Ammon's horn (tissue), 1 donor: ENCODE results near the gene TRIM69.
"Not testable (repeated sequence)": the region's sequence is repeated elsewhere in the genome, so short reads cannot be mapped to it uniquely, and the experiment has no call there.

Experiments
- DNase-seq: peaks from one replicate; pipeline ENCODE4 v3.0.0-alpha.2; 2016; ENCODE audit warnings: low spot score

Gene TRIM69

DNA sequence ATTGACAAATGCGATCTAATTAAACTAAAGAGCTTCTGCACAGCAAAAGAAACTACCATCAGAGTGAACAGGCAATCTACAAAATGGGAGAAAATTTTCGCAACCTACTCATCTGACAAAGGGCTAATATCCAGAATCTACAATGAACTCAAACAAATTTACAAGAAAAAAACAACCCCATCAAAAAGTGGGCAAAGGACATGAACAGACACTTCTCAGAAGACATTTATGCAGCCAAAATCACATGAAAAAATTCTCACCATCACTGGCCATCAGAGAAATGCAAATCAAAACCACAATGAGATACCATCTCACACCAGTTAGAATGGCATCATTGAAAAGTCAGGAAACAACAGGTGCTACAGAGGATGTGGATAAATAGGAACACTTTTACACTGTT is 7.1 kb downstream of the TRIM69 start:
- DNase-seq: not testable (repeated sequence)

DNA sequence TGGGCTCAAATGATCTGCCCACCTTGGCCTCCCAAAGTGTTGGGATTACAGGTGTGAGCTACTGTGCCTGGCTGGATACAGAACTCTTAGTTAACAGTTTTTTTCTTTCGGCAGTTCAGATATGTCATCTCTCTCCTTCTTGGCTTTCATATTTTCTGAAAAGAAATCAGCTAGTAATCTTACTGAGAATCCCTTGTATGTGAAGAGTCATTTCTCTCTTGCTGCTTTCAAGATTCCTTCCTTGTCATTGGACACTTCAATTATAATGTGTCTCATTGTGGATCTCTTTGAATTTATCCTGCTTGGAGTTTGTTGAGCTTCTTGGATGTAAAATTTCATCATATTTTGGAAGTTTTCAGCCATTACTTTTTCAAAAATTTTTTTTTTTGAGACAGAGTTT is 17.0 kb downstream of the TRIM69 start:
- no peak for DNase-seq

DNA sequence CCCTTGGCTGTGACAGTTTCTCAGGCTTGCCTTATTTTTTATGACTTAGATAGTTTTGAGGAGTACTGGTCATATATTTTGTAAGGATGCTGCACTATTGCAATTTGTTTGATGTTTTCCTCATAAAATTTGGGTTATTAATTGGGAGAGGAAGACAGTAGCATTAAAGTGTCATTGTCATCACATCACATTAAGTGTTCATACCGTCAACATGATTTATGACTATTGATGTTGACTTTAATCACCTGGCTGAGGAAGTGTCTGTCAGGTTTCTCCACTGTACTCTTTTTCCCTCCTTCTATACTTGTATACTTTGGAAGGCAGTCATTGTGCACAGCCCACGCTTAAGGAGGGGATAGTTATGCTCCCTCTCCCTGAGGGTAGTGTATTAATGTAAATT is 26.9 kb downstream of the TRIM69 start:
- no peak for DNase-seq

DNA sequence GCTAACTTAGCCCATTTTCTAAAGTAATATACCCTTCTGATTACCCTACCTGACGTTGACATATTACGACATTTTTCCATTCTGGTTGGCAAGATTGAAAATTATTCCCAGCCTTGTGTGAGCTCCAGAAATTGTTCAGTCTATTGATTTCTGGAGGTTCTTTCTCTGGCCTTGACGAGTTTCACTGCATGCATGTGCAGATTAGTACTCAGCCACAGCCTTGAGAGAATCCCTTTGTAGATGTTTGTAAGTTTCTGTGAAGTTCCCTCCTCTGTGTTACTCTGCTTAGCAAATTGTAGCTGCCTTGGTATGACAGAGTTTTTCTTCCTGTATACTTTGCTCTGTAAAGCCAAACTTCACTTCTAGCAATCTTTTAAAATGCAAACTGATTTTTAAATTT is 27.5 kb downstream of the TRIM69 start:
- no peak for DNase-seq

DNA sequence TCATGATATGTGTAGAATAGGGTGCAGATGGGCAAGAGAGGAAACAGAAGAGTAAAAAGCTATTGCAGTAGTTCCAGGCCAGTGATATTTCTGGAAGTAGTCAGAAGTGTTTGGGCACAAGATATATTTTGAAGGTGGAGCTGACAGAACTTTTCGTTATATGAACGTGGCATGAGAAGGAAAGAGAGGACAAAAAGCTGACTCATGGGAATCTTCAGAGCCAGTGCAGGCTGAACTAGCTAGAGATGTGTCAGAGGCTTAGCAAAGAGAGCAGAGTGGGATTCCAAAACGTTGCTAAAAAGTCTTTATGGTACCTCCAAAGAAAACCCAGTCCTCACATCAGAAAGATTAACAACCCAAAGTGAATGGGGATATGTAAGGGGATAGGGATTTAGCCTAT is 28.7 kb downstream of the TRIM69 start:
- DNase-seq: no peak

DNA sequence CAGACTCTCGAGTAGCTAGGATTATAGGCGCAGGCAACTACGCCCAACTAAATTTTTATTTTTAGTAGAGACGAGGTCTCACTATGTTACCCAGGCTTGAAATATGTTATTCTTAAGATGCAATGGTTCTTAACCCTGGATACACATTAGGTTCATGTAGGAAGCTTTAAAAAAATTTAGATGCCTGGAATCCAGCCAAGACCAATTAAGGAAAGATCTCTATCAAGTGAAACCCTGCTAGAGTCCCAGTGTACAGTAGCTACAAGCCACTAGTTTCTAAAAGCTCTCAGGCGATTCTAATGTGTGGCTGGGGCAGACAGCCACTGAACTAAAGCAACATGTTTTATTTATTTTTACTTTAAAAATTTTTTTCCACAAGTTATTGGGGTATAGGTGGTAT is 33.2 kb downstream of the TRIM69 start:
- no peak for DNase-seq

DNA sequence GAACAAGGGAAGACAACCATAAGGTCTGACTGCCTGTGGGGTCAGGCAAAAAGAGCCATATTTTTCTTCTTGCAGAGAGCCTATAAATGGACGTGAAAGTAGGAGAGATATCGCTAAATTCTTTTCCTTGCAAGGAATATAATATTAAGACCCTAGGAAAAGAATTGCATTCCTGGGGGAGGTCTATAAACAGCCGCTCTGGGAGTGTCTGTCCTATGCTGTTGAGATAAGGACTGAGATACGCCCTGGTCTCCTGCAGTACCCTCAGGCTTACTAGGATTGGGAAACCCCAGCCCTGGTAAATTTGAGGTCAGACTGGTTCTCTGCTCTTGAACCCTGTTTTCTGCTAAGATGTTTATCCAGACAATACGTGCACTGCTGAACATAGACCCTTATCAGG is 34.4 kb downstream of the TRIM69 start:
- DNase-seq: not testable (repeated sequence)

DNA sequence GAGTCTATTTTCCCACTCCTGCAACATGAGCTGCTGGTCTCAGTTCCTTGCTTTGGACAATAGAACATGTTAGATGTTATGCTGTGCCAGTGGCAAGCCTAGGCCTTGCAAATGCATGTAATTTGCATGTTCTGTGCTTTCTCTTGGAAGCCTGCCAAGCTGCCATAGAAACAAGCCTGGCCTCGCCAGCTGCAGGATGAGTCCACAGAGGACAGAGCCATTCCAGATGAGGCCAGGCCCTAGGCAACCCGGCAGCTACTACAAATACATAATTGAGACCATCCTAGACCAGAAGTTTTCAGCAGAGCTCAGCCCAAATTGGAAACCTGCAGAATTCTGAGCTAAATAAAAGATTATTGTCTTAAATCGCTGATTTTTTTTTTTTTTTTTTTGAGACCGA is 39.6 kb downstream of the TRIM69 start:
- DNase-seq: peak; percentile 77

DNA sequence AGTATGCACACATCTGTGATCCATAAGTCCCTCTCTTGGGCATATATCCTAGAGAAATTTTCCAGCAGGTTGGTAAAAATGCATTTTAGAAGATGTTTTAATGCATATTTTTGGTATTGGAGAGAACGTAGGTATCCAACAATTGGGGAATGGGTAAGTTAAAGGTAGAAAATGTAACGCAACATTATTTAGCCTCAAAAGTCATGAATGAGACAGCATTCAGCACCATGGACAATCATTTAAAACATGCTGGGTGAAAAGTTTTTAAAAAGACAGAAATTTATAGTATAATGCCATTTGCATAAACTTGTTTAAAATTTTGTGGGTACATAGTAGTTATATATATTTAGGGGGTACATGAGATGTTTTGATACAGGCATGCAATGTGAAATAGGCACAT is 43.4 kb downstream of the TRIM69 start:
- DNase-seq: no peak

DNA sequence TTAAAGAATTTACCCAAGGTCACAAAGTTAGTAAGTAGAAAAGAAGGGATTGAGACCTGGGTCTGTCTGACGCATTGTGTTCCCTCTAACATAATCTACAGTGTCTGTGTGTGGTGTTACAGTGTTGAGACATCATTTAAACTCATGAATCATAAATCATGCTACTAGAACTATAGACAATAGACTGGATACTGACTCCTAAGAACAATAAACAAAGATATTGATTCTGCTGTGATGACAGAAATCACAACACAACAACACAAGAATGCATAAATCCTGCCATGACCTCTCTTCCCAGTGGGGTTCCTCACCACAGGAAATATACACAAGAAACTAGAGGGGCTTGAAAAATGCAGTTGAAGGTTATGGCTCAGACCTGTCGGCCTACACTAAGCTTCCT is 44.3 kb downstream of the TRIM69 start:
- no peak for DNase-seq

DNA sequence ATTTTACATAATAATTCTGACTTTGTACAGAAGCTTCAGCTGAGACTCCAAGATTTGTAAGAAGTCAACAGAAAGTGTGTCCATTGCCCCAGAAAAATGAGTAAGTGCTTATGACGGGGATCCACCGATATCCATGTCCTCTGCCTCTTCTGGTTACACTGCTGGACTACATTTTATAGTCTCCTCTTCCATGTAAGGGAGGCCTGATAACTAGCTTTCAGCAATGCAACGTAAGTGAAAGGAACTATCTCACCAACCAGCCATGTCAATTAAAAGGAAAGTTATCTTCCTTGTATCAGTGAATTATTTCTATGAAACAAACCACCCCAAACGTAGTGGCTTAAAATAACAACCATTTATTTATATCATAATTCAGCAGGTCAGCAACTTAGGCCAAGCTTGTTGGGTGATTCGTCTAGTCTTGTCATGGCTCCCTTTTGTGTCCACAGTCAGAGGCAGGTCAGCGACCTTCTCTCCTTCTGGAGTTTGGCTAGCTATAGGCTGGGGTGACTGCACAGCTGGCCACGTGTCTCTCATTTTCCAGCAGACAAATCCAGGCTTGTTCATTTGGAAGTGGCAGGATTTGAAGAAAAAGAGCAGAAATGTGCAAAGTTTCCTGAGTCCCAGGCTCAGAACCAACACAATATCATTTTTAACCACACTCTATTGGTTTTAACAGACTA is 44.9 kb downstream of the TRIM69 start:
- DNase-seq: no peak

DNA sequence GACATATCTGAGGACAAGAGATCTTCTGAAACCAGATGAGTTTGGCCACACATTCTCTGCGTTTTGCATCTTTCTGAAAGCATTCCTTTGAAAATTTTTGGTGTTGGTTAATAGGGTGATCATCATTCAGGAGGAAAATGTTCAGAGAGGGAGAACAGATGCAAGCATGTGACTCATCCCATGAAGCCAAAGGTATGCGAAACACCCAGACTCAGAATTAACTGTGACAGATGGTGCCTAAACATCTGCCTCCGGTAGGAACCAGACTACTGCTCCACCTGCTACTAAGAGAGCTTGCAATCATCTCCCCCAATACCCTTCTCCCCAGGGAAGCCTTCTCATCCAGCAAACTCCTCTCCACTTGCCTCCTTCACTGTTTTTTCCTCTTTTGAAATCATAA is 46.2 kb downstream of the TRIM69 start:
- no peak for DNase-seq

DNA sequence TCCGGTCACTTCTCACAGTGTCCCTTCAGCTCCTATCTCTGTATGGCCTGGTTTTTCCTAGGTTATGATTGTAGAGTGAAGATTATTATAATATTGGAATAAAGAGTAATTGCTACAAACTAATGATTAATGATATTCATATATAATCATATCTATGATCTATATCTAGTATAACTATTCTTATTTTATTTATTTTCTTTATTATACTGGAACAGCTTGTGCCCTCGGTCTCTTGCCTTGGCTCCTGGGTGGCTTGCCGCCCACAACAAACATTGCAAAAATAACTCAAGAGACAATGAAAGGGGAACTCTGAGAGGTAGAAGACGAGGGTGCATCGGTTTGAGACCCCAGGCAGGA is 48.6 kb downstream of the TRIM69 start:
- DNase-seq: not testable (repeated sequence)

DNA sequence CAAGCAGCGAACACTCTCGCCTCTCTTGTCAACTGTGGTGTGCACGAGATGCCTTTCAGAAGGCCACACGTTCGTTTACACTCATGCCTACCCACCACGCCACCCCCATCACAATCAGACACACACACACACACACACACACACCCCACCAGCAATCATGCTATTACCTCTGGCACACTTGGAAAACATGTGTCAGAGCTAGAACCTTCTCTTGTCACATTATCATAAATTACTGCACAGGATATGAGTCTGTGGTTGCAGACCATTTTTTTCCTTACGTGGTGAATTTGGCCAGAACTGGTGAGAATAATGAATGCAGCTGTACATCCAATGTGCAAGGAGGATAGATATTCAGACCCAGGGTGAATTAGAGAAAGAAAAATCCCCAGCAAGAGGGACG is 52.4 kb downstream of the TRIM69 start:
- DNase-seq: no peak

DNA sequence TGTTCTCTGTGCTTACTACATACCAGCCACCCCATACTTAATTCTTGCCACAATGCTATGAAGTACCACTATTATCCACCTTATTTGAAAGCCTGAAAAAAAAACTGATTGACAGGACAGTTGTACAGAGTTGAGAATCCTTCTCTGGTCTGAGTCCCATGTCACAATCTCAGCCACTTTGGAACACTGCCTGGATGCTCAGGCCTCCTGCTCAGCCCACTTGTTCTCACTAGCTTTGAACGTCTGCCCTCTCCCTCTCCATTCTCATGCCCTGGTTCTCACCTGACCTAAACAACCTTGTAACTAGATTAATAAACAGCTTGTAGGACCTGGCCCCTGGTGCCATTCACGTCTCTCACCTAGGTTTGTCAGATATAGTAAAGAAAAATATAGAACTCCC is 53.9 kb downstream of the TRIM69 start:
- no peak for DNase-seq

DNA sequence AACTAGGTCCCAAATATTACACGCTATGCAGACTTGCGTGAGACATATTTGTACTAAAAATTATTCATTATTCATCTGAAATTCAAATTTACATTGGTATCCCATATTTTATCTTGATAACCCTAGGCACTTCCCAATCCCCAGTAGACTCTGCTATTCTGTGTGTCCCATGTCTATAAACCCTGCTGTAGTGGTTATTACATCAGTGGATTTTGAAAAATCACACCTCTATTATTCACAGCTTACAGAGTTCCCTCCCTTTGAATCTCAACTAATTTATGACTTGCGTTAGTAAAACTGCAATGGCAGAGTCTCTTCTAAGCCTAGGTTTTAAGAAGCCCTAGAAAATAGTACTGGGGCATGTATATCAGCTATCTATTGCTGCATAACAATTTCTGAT is 54.3 kb downstream of the TRIM69 start:
- DNase-seq: no peak

DNA sequence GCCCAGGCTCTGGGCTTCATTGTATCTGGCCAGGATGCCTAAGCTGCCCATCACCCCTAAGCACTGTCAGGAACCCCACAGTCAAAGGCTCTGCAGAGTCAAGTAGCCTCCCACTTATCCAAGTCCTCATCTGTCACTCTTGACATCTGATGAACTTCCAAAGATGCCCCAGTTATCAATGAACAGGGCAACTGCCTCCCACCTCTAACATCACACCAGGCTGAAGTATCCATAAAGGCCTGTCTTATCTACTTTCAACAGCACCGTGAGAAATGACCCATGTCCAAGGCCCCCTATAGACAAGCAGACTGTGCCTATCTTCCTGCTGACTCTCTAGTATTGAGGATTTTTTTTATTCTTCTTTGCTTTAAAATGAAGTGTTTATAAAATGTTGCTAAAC is 56.4 kb downstream of the TRIM69 start:
- DNase-seq: no peak

DNA sequence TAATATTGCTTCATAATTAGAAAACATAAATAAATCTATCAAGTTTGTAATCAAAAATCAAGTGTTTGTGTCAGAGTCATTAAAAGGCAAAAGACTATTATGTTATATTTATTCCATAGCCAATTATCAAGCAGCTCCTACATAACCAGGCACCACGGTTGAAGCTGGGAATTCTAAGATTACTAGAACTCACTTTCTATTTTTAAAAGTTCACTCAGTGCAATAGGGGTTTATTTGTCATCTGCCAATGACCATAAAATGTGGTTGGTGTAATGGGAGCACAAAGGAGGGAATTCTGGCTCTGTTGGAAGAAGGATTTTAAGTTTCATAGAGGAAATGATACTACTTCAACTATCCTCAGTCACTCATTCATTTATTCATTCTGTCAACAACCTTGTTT is 57.7 kb downstream of the TRIM69 start:
- DNase-seq: no peak

DNA sequence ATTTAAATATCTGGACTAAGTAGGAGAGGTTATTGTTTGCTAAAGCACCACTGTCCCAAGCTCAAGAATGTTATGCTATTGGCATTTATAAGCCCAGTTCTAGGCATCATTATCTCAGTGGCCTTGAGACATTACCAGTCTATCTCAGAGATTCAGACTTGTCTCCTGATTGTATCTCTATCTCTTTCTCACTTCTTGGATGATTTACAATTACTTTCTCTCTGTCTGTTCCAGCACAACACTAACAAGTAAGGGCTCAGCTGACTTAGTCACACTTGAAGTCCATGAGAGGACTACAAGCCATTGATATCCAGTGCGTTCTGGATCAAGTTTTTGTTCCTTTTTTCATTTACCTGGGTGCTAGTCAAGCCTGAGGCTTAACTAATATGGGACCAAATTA is 60.2 kb downstream of the TRIM69 start:
- DNase-seq: no peak

DNA sequence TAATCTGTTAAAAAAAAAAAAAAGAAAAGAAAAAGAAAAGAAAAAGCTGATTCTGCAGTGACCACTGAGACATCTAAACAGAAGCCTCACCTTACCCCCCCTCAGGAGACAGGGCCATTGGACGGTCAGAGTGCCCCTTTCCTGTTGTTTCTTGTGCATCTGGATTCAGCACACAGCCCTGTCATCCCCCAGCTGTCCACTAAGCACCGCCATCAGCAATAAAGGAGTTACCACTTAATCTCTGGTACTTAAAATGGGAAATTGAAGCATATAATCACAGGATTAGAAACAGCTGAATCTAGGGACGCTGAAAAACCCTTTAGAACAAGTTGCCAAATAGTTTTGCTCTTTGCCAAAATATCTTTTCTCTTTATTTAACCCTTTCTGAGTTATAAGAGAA is 62.5 kb downstream of the TRIM69 start:
- no peak for DNase-seq

DNA sequence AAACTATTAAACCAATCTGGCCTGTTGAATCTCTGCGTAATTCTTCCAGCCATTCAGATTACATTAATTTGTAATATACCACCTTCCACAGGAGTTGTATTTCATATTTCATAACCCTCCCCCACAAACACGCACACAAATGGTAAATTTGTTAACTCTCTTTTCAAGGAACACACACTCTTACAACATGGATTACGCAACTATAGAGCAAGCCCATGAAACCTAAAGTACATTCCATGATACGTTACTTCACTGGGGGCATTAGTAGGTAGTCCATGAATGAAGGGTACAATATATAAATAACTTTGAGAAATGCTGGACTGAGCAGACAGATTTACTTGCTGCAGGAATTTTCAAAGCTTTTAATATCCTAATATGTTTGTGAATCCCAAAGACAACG is 65.0 kb downstream of the TRIM69 start:
- no peak for DNase-seq

DNA sequence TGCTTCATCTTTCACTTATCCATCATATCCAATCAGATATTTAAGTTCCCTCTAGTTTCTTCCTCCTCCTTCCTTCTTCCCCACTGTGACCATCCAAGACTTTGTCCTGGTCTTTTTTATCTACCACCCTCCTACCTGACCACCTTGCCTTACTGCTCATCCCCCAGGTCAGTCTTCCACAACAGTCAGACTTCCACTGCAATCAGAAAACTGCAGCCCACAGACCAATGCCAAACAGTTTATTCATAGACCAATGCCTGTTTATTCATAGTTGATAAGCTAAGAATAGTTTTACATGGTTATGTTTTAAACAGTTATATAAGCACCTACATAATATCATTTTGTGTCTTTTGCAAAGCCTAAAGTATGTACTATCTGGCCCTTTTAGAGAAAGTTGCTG is 65.5 kb downstream of the TRIM69 start:
- no peak for DNase-seq

DNA sequence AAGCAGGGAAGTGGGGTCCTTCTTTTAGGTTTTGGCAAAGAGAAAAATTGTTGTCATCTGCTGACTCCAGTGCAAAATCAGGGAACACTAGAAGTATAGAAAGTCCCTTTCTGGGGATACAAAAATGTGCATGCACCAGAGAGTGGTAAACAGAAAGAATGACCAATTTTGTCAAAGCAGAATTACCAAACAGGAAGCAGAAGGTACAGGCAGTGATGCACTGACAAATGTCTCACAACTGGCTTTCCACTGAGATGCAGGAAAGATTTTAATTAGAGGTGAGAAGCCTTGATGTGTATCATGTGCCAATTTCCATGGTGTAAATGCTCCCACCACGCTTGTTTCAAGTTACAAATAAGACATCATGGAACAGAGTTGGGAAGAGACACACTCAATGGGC is 66.0 kb downstream of the TRIM69 start:
- no peak for DNase-seq

DNA sequence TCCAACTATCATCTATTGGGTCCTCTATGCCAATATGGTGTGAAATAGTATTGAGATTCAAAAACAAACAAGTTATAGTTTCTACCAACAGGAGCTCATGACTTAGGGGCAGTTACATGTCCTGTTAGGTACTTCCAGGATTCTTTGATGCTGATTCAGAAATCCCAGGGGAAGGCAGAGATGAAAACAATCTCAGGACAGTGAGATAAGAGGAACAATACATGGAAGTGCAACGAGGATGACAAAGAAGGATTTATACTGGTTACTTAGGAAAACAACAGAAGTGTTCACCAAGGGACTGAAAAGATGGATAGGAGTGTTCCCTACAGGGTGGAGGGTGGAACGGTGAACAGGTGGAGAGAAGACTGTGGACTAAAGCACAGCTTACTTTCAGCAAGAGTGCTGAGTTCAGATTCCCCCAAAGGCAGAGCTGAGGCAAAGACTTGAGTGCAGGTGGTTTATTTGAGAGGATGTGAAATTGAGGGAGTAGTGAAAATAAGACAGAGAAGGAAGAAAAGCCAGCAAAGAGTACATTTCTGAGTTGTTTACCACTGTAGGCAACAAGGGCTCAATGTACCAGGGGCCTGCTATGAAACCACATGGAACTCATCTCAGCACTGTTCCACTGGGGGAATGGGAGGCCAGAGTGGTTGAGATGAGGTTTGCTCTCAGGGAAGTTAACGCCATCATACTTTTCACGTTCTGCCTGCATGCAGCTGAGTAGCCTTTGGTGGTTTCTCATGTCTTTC is 68.1 kb downstream of the TRIM69 start:
- no peak for DNase-seq
